Endothelial cell of umbilical vein (primary cell): ENCODE data around the gene CCDC60. TPM values are rescaled to one million over a fixed set of nuclear protein-coding genes. Genes with fewer than 3 reads are reported as not detected.

Experiments
- BruUV-seq: library from RNA; stranded (reverse); fragments of 400-500 nt; replicated peaks from 2 replicates; lab custom pipeline; 2021; lab: Mats Ljungman, UMichigan
- CTCF ChIA-PET: fragments of 300-600, 350-600 bp; sonication (Branson Sonifier 250); formaldehyde crosslinking; loops from one replicate; lab custom pipeline; 2021; ENCODE audit warnings: antibody characterized with exemption, inconsistent platforms; lab: Charles Lee
- POLR2A ChIA-PET: fragments of 300-600, 350-600 bp; sonication (Branson Sonifier 250); formaldehyde crosslinking; loops from one replicate; lab custom pipeline; 2021; ENCODE audit warnings: antibody characterized with exemption, inconsistent platforms; lab: Charles Lee
- DNase-seq: peaks from one replicate; pipeline ENCODE4 v3.0.0-alpha.2; 2011; ENCODE audit warnings: low read depth, low spot score
- FAIRE-seq: peaks from 2 replicates; lab custom pipeline; 2011; peaks lifted over from hg19 to GRCh38; lab: Jason Lieb, UNC
- H2AFZ ChIP-seq: 2 replicates; pipeline ENCODE4 v1.6.0; 2012; ENCODE audit warnings: low read depth, low read length, control low read depth, inconsistent platforms
- H3K27ac ChIP-seq: 2 replicates; pipeline ENCODE4 v1.5.1; 2011; ENCODE audit warnings: low read depth, mild to moderate bottlenecking, control low read depth, low read length, moderate library complexity; ENCODE audit not compliant: insufficient read depth
- H3K27me3 ChIP-seq, 2 experiments: 2 replicates each; pipeline versions ENCODE4 v1.6.0 to v1.6.1; 2011; ENCODE audit warnings: low read length in 2 of 2, mixed read lengths in 1 of 2; ENCODE audit not compliant: control insufficient read depth in 2 of 2, insufficient read depth in 2 of 2
- H3K36me3 ChIP-seq, 2 experiments: 2 replicates in 1 of 2; 3 replicates in 1 of 2; pipeline ENCODE4 v1.5.1; 2011; ENCODE audit warnings: low read length in 2 of 2, mild to moderate bottlenecking in 1 of 2, moderate library complexity in 1 of 2; ENCODE audit not compliant: control insufficient read depth in 2 of 2, insufficient read depth in 2 of 2; ENCODE audit errors: extremely low read depth in 1 of 2
- H3K4me1 ChIP-seq: 3 replicates; pipeline ENCODE4 v1.5.1; 2011; ENCODE audit warnings: mild to moderate bottlenecking, low read length; ENCODE audit not compliant: control insufficient read depth, insufficient read depth; ENCODE audit errors: extremely low read depth
- H3K4me2 ChIP-seq: 2 replicates; pipeline ENCODE4 v1.6.1; 2011; ENCODE audit warnings: low read length, control low read depth, mixed read lengths; ENCODE audit not compliant: insufficient read depth
- H3K4me3 ChIP-seq, 3 experiments: fragments of 200-600 bp in 1 of 3; sonication (generic), shearing (Covaris generic) in 1 of 3; replicated peaks in 1 of 3; 2 replicates each; pipeline ENCODE4 v1.5.1; 2011 to 2016; ENCODE audit warnings: control low read depth in 3 of 3, low read length in 3 of 3, mild to moderate bottlenecking in 2 of 3, inconsistent platforms in 1 of 3, low read depth in 1 of 3, moderate library complexity in 1 of 3; ENCODE audit not compliant: insufficient read depth in 1 of 3
- H3K79me2 ChIP-seq: 2 replicates; pipeline ENCODE4 v1.6.0; 2012; ENCODE audit warnings: low read length, inconsistent platforms; ENCODE audit not compliant: control insufficient read depth, insufficient read depth
- H3K9ac ChIP-seq: replicated peaks from 2 replicates; pipeline ENCODE3; 2011; ENCODE audit warnings: low read length, control low read depth; ENCODE audit not compliant: insufficient read depth; ENCODE audit errors: extremely low read depth
- H3K9me1 ChIP-seq: replicated peaks from 3 replicates; pipeline ENCODE4 v1.6.0; 2011; ENCODE audit warnings: mild to moderate bottlenecking, low read length; ENCODE audit not compliant: control insufficient read depth, insufficient read depth; ENCODE audit errors: extremely low read depth
- H3K9me3 ChIP-seq: replicated peaks from 2 replicates; pipeline ENCODE4 v1.5.1; 2012; ENCODE audit warnings: low read length, inconsistent platforms; ENCODE audit not compliant: control insufficient read depth, insufficient read depth
- H4K20me1 ChIP-seq: replicated peaks from 2 replicates; pipeline ENCODE3; 2011; ENCODE audit warnings: mild to moderate bottlenecking, low read length; ENCODE audit not compliant: control insufficient read depth, insufficient read depth; ENCODE audit errors: extremely low read depth
- EZH2 ChIP-seq: IDR thresholded peaks from 2 replicates; pipeline ENCODE4 v1.6.1; 2012; ENCODE audit warnings: borderline replicate concordance, low read depth, mild to moderate bottlenecking, moderate library complexity, low read length, inconsistent platforms; ENCODE audit not compliant: severe bottlenecking
- FOS ChIP-seq: IDR thresholded peaks from 2 replicates; pipeline ENCODE4 v1.6.1; 2011; ENCODE audit warnings: mild to moderate bottlenecking, low read length, moderate library complexity, borderline replicate concordance; ENCODE audit not compliant: insufficient read depth
- GATA2 ChIP-seq: IDR thresholded peaks from 2 replicates; pipeline ENCODE4 v1.7.0; 2011; ENCODE audit warnings: low read depth, mild to moderate bottlenecking, moderate library complexity, mixed read lengths, low read length; ENCODE audit not compliant: insufficient read length, insufficient read depth
- JUN ChIP-seq: IDR thresholded peaks from 2 replicates; pipeline ENCODE4 v1.6.1; 2011; ENCODE audit warnings: borderline replicate concordance, low read depth; ENCODE audit not compliant: insufficient read length, insufficient read depth
- MAX ChIP-seq: IDR thresholded peaks from 2 replicates; pipeline ENCODE4 v1.6.1; 2011; ENCODE audit not compliant: insufficient read depth, insufficient read length
- MYC ChIP-seq: IDR thresholded peaks from one replicate; pipeline ENCODE4 v1.6.1; 2011; ENCODE audit warnings: mild to moderate bottlenecking, low read depth, low read length
- POLR2A ChIP-seq: IDR thresholded peaks from 2 replicates; pipeline ENCODE4 v1.6.1; 2012; ENCODE audit warnings: low read depth, mild to moderate bottlenecking, control low read depth, low read length
- POLR2AphosphoS5 ChIP-seq: IDR thresholded peaks from 2 replicates; pipeline ENCODE4 v1.6.1; 2012; ENCODE audit warnings: low read depth, mild to moderate bottlenecking, control low read depth, low read length, moderate library complexity; ENCODE audit not compliant: insufficient read depth
- dilution Hi-C: fragments of 300-500 bp; cut with MboI; formaldehyde crosslinking; loops from one replicate; pipeline ENCODE4 v1.15.0; 2019; ENCODE audit warnings: low sequenced_read_pairs; ENCODE audit not compliant: extremely low pct_ligation_motif_present
- intact Hi-C: fragments of 100-400 bp; cut with micrococcal nuclease; formaldehyde crosslinking; loops from one replicate; pipeline ENCODE4 v1.10.0; 2022
- polyA plus RNA-seq, 4 experiments: library from polyadenylated mRNA; depleted of rRNA in 3 of 4; stranded (reverse) in 3 of 4; unstranded in 1 of 4; fragments of >200 nt; gene quantifications; 2 replicates each; pipeline versions ENCODE4 v1.2.1 to v1.2.3, GENCODE V29; 2011 to 2012; ENCODE audit warnings: missing spikeins in 1 of 4
- total RNA-seq: library from RNA; stranded (reverse); gene quantifications from 2 replicates; pipeline ENCODE4 v1.2.3, GENCODE V29; 2021
- TF ChIP-seq, protein P1 (sequence below), 2 donors: IDR thresholded peaks; 1 replicate in 1 of 2; 2 replicates in 1 of 2; pipeline ENCODE4 v1.5.1; 2011; ENCODE audit warnings: low read length in 2 of 2, mild to moderate bottlenecking in 2 of 2, moderate library complexity in 2 of 2, control low read depth in 1 of 2, inconsistent platforms in 1 of 2, low read depth in 1 of 2; ENCODE audit not compliant: insufficient read depth in 1 of 2; ENCODE audit errors: extremely low read depth in 1 of 2

Gene CCDC60
- total and polyA plus RNA-seq, 2 donors (not counting 3 experiments of a cell fraction or from before 2014, with no cell fraction given), result not detected

DNA sequence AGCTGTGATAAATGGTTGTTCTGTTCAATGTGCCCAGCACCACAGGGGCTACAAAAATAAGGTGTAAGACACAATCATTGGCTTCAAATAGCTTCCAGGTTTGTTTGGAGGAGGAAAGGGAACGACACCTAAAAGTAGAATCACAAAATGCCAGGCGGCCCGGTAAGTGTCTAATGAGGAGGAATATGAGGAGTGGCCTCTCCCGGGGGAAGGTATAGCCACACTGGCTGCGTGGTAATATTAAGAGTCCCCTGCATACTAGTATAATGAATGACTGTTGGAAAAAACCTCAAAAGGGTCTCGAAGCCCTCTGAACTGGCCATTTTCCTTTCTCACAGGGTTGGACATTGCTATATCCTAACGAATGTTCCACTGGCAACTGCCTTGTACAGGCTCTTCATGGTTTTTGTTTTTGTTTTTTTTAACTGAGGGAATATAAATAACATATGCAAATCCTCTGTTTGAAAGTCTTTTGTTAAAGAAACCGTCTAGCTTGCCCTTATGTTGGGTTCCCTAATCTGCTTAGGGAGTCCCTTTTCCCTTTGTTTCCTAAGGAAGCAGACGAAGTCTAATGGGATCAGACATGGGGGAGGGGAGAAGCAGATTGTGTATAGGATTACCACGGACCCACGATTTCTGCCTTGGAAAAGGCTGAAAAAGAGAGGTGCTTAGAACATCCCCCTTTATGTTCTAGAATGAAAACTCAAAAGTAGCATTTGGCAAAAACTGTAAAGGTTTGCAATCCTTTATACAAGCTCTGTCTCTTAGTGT lies 4.2 kb downstream of the CCDC60 start:
- Histone ChIP-seq H3K9me1 (no peaks in the 10 kb centered on the region), H3K4me1 (no peaks in the 10 kb centered on the region), H2AFZ (no peak overlapping the region), H4K20me1 (no peaks in the 10 kb centered on the region), H3K79me2 (no peaks in the 10 kb centered on the region), H3K27ac (no peak overlapping the region), H3K4me3 (no peak overlapping the region), H3K4me2 (no peak overlapping the region), H3K9ac (no peak overlapping the region), H3K9me3 (no peaks in the 10 kb centered on the region), H3K27me3 (no peaks in the 10 kb centered on the region), H3K36me3 (no peaks in the 10 kb centered on the region)
- POLR2A ChIA-PET, result no interaction called here
- TF ChIP-seq, protein P1, sequence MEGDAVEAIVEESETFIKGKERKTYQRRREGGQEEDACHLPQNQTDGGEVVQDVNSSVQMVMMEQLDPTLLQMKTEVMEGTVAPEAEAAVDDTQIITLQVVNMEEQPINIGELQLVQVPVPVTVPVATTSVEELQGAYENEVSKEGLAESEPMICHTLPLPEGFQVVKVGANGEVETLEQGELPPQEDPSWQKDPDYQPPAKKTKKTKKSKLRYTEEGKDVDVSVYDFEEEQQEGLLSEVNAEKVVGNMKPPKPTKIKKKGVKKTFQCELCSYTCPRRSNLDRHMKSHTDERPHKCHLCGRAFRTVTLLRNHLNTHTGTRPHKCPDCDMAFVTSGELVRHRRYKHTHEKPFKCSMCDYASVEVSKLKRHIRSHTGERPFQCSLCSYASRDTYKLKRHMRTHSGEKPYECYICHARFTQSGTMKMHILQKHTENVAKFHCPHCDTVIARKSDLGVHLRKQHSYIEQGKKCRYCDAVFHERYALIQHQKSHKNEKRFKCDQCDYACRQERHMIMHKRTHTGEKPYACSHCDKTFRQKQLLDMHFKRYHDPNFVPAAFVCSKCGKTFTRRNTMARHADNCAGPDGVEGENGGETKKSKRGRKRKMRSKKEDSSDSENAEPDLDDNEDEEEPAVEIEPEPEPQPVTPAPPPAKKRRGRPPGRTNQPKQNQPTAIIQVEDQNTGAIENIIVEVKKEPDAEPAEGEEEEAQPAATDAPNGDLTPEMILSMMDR (IDR thresholded peaks at IDR 0.05; ENCODE audit: extremely low read depth in 1 of 2, insufficient read depth in 1 of 2, low read depth in 1 of 2, low read length in 2 of 2), result no peak
- no peak for TF ChIP-seq MAX
- no peak for TF ChIP-seq EZH2
- no peak for TF ChIP-seq GATA2
- no peak for TF ChIP-seq FOS
- no peak for TF ChIP-seq POLR2A
- TF ChIP-seq JUN, result no peak
- TF ChIP-seq MYC, result no peak
- TF ChIP-seq POLR2AphosphoS5, result no peak
- CTCF ChIA-PET, result no interaction called here
- DNase-seq (no peak), FAIRE-seq (no peak)
- dilution Hi-C loops, result no loop called here
- no TSS peak for BruUV-seq
- intact Hi-C loops, result no loop called here
